ENCODE results near the gene NAGPA. TPM values are rescaled to one million over a fixed set of nuclear protein-coding genes. Genes with fewer than 3 reads are reported as not detected.
A peak's percentile ranks its signal among the peaks of the same experiment; 100 is the strongest.

The NAGPA gene
- total RNA-seq, 1 experiment from 2014 or later: 12.6 TPM

DNA sequence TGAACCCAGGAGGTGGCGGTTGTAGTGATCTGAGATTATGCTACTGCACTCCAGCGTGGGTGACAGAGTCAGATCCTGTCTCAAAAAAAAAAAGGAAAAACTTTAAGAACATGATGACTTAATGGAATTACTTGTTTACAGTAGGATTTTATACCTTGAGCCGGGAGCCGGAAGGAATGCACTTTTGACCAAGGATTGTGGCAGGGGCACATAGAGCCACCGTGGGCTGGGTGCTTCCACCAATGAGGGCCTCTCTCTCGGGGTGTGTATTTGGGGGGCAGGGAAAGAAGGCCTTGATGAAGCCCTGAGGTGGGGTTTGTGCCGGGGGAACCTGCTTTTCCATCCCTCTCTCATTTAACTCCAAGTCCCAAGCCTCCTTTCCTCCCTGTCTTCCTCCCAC, 6.7 kb upstream of the NAGPA start:
- no peak overlapping the region for H3K4me3 ChIP-seq (ENCODE audit: low read length)
- no peaks in the 10 kb centered on the region for H3K9me2 ChIP-seq (replicated peaks; ENCODE audit: insufficient read depth, low read length)
- no peaks in the 10 kb centered on the region for H3K27me3 ChIP-seq (ENCODE audit: low read length)
- no peak for DNase-seq
- no peak overlapping the region for H2AFZ ChIP-seq (ENCODE audit: low read length)
- no peaks in the 10 kb centered on the region for H3K79me2 ChIP-seq (ENCODE audit: low read length)
- H4K20me1 ChIP-seq (ENCODE audit: insufficient read depth, low read depth, low read length): no peaks in the 10 kb centered on the region
- H3K9ac ChIP-seq (ENCODE audit: low read length): no peak overlapping the region
- peaks cover 18% of the 10 kb centered on the region for H3K4me1 ChIP-seq (ENCODE audit: low read length)
- H3K27ac ChIP-seq (ENCODE audit: low read length): no peak overlapping the region
- H3K9me3 ChIP-seq (ENCODE audit: low read length): no peaks in the 10 kb centered on the region
- no peaks in the 10 kb centered on the region for H3K36me3 ChIP-seq (ENCODE audit: insufficient read depth, low read length)
- H3K4me2 ChIP-seq (ENCODE audit: low read depth, low read length, poor library complexity, severe bottlenecking): no peak overlapping the region

DNA sequence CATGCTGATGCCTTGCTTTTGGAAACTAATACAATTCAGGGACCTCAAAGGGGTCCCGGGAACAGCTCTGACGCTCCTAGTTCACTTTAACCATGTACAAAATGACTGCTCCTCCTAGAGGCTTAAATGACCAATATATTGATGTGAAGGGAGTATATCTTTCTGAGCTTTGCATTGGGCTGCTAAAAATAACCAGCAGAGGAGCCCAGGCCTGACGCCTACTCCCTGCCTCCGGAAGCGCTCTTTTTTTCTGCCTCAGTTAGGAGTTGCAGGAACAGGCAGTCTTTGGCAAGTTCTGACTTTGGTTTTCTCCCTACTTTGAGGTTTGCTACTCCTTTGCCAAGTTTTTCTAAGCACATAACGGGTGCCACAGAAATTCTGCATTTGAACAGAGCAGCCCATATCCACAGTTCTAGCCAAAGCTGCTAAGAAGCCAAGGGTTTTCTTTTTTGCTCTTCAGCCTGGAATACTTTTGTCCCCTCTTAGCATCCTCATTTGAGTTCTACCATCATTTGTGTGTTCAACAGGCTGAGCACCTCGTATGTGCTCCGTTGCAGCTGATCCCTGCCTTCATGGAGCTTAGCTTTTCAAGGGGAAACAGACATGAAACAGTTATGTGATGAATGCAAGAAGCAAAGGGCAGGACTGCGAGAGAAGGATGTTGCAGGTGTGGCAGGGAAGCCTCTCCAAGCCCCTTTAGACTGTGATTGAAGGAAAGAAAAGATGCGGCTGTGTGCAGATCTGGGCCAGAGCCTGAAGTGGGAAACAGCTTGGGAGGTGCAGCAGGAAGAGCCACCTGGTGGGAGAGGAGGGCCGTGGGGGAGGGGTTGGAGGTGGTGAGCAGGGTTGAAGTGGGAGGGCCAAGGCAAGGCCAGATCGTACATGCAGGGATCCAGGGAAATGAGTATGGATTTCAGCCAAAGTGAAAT, 2.8 kb upstream of the NAGPA start:
- DNase-seq: peak; percentile 68
- Histone ChIP-seq H3K4me1 (ENCODE audit: low read length) (peaks cover 35% of the 10 kb centered on the region), H3K27ac (ENCODE audit: low read length) (peak overlapping the region; percentile 65), H3K4me3 (ENCODE audit: low read length) (peak overlapping the region; percentile 31; the same call in 1 of the 2 replicates), H3K4me2 (ENCODE audit: low read depth, low read length, poor library complexity, severe bottlenecking) (peak overlapping the region; percentile 45), H3K79me2 (ENCODE audit: low read length) (peaks cover 15% of the 10 kb centered on the region), H3K27me3 (ENCODE audit: low read length) (no peaks in the 10 kb centered on the region), H3K9me3 (ENCODE audit: low read length) (no peaks in the 10 kb centered on the region), H3K9me2 (replicated peaks; ENCODE audit: insufficient read depth, low read length) (no peaks in the 10 kb centered on the region), H2AFZ (ENCODE audit: low read length) (peak overlapping the region; percentile 84), H3K9ac (ENCODE audit: low read length) (peak overlapping the region; percentile 40; the same call in 1 of the 2 replicates), H4K20me1 (ENCODE audit: insufficient read depth, low read depth, low read length) (no peaks in the 10 kb centered on the region), H3K36me3 (ENCODE audit: insufficient read depth, low read length) (no peaks in the 10 kb centered on the region)

DNA sequence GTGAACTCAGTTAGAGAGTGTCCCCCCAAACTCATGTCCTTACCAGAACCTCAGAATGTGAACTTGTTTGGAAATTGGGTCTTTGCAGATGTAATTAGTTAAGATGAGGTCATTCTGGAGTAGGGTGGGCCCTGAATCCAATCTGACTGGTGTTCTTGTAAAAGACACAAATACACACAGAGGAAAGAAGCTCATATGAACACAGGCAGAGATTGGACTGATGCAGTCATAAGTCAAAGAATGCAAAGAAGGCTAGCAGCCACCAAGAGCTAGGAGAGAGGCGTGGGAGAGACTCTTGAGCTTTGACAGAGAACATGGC, 2.1 kb upstream of the NAGPA start:
- peak overlapping the region; percentile 45 for H3K4me2 ChIP-seq (ENCODE audit: low read depth, low read length, poor library complexity, severe bottlenecking)
- H3K27me3 ChIP-seq (ENCODE audit: low read length): no peaks in the 10 kb centered on the region
- peaks cover 35% of the 10 kb centered on the region for H3K4me1 ChIP-seq (ENCODE audit: low read length)
- no peaks in the 10 kb centered on the region for H3K36me3 ChIP-seq (ENCODE audit: insufficient read depth, low read length)
- H2AFZ ChIP-seq (ENCODE audit: low read length): peak overlapping the region; percentile 84; the same call in 1 of the 2 replicates
- peak overlapping the region; percentile 40; the same call in 1 of the 2 replicates for H3K9ac ChIP-seq (ENCODE audit: low read length)
- no peak overlapping the region for H3K4me3 ChIP-seq (ENCODE audit: low read length)
- peaks cover 15% of the 10 kb centered on the region for H3K79me2 ChIP-seq (ENCODE audit: low read length)
- H3K27ac ChIP-seq (ENCODE audit: low read length): peak overlapping the region; percentile 65
- H3K9me2 ChIP-seq (replicated peaks; ENCODE audit: insufficient read depth, low read length): no peaks in the 10 kb centered on the region
- no peaks in the 10 kb centered on the region for H4K20me1 ChIP-seq (ENCODE audit: insufficient read depth, low read depth, low read length)
- no peaks in the 10 kb centered on the region for H3K9me3 ChIP-seq (ENCODE audit: low read length)
- no peak for DNase-seq

DNA sequence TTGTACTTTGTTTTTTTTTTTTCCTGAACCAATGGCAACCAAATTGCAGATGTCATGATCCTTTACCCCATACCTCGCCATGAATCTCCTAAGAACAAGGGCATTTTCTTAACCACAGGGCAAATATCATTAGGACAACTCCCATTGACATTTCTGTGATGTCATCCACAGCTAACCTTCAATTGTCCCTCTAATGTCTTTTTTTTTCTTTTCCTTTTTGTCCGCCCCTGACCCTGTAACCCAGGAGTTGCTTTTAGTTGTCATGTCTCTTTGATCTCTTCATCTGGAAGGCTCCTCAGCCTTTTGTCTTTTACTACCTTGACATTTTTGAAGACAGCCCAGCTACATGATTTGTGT, 410 bp upstream of the NAGPA start:
- H3K4me1 ChIP-seq (ENCODE audit: low read length): peaks cover 35% of the 10 kb centered on the region
- no peak for DNase-seq
- H3K36me3 ChIP-seq (ENCODE audit: insufficient read depth, low read length): no peaks in the 10 kb centered on the region
- no peaks in the 10 kb centered on the region for H3K9me2 ChIP-seq (replicated peaks; ENCODE audit: insufficient read depth, low read length)
- H4K20me1 ChIP-seq (ENCODE audit: insufficient read depth, low read depth, low read length): no peaks in the 10 kb centered on the region
- peak overlapping the region; percentile 85 for H2AFZ ChIP-seq (ENCODE audit: low read length)
- H3K79me2 ChIP-seq (ENCODE audit: low read length): peaks cover 15% of the 10 kb centered on the region
- no peaks in the 10 kb centered on the region for H3K9me3 ChIP-seq (ENCODE audit: low read length)
- H3K4me2 ChIP-seq (ENCODE audit: low read depth, low read length, poor library complexity, severe bottlenecking): peak overlapping the region; percentile 96
- H3K9ac ChIP-seq (ENCODE audit: low read length): peak overlapping the region; percentile 80
- no peak overlapping the region for H3K27ac ChIP-seq (ENCODE audit: low read length)
- H3K27me3 ChIP-seq (ENCODE audit: low read length): no peaks in the 10 kb centered on the region
- H3K4me3 ChIP-seq (ENCODE audit: low read length): peak overlapping the region; percentile 94

DNA sequence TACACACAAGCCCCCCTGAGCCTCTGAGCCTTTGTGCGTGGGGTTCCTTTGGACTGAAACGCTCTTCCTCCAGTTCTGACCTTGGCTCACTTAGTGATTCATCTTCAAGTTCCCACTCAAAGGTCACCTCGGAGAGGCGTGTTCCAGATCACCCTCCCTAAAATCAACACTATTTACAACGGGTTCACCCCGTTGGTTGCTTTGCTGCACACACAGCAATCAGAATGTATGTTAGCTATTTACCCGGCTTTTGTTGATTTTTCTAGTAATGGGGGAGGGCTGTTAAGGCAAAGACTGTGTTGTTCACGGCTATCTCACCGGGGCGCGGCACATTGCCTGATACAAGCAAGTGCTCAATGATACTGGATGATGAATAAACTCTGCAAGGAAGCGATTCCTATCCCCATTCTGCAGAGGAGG, 977 bp downstream of the NAGPA start:
- peak overlapping the region; percentile 85; the same call in 1 of the 2 replicates for H2AFZ ChIP-seq (ENCODE audit: low read length)
- H3K9ac ChIP-seq (ENCODE audit: low read length): peak overlapping the region; percentile 80
- H3K79me2 ChIP-seq (ENCODE audit: low read length): peaks cover 15% of the 10 kb centered on the region
- peak overlapping the region; percentile 96 for H3K4me2 ChIP-seq (ENCODE audit: low read depth, low read length, poor library complexity, severe bottlenecking)
- H3K36me3 ChIP-seq (ENCODE audit: insufficient read depth, low read length): no peaks in the 10 kb centered on the region
- no peaks in the 10 kb centered on the region for H3K9me2 ChIP-seq (replicated peaks; ENCODE audit: insufficient read depth, low read length)
- peaks cover 35% of the 10 kb centered on the region for H3K4me1 ChIP-seq (ENCODE audit: low read length)
- no peak overlapping the region for H3K27ac ChIP-seq (ENCODE audit: low read length)
- no peaks in the 10 kb centered on the region for H3K27me3 ChIP-seq (ENCODE audit: low read length)
- no peaks in the 10 kb centered on the region for H3K9me3 ChIP-seq (ENCODE audit: low read length)
- peak overlapping the region; percentile 94 for H3K4me3 ChIP-seq (ENCODE audit: low read length)
- H4K20me1 ChIP-seq (ENCODE audit: insufficient read depth, low read depth, low read length): no peaks in the 10 kb centered on the region
- no peak for DNase-seq

DNA sequence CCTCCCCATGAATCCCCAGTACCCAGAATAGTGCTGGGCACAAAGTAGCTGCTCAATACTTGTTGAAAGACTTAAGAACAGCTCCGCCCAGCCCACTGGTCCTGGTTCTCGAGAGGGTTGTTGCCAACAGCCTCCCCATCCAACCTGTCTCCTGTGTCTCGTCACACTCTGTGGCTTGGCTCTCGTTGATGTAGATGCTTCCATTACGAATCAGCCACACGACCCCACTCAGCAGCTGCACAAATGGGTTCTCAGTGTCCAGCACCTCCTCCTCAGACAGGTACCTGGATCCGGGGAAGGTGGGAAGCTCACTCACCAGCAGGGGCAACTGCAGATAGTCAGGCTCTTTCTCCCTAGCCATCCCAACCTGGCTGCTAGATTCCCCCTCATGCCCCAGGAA, 2.1 kb downstream of the NAGPA start:
- DNase-seq: no peak
- no peaks in the 10 kb centered on the region for H4K20me1 ChIP-seq (ENCODE audit: insufficient read depth, low read depth, low read length)
- no peak overlapping the region for H3K4me2 ChIP-seq (ENCODE audit: low read depth, low read length, poor library complexity, severe bottlenecking)
- no peak overlapping the region for H2AFZ ChIP-seq (ENCODE audit: low read length)
- no peaks in the 10 kb centered on the region for H3K9me2 ChIP-seq (replicated peaks; ENCODE audit: insufficient read depth, low read length)
- no peak overlapping the region for H3K27ac ChIP-seq (ENCODE audit: low read length)
- peaks cover 15% of the 10 kb centered on the region for H3K79me2 ChIP-seq (ENCODE audit: low read length)
- peaks cover 29% of the 10 kb centered on the region for H3K4me1 ChIP-seq (ENCODE audit: low read length)
- H3K36me3 ChIP-seq (ENCODE audit: insufficient read depth, low read length): no peaks in the 10 kb centered on the region
- H3K9me3 ChIP-seq (ENCODE audit: low read length): no peaks in the 10 kb centered on the region
- H3K9ac ChIP-seq (ENCODE audit: low read length): no peak overlapping the region
- H3K4me3 ChIP-seq (ENCODE audit: low read length): no peak overlapping the region
- H3K27me3 ChIP-seq (ENCODE audit: low read length): no peaks in the 10 kb centered on the region

DNA sequence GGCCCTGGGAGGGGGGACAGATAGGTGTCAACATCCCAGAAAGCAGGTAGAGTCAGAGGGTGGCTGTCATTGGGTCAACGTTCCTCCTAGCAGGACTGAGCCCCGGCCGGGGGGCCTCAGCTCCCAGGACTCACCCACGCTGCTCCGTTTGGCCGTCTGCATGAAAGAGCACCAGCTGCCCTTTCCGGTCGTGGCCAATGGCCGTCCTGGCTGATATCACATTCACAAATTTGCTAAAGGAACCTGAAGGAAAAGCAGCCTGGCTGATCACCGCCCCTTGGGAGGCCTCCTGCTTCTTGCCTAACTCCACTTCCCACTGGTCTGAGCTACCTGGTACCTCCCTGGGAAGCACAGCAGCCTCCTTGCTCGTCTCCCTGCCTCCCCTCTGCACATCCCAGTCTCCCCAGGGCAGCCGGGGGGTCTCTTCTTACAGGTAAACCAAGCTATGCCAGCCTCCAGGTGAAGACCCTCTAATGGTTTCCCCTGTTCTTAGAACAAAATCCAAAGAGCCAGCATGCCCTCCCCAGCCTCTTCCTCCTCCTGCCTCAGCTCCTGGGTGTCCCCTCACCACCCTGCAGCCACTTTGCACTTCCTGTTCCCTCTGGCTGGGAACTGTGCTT, 3.4 kb downstream of the NAGPA start:
- H3K79me2 ChIP-seq (ENCODE audit: low read length): peaks cover 15% of the 10 kb centered on the region
- peaks cover 17% of the 10 kb centered on the region for H3K4me1 ChIP-seq (ENCODE audit: low read length)
- DNase-seq: no peak
- no peak overlapping the region for H3K4me2 ChIP-seq (ENCODE audit: low read depth, low read length, poor library complexity, severe bottlenecking)
- no peaks in the 10 kb centered on the region for H3K9me2 ChIP-seq (replicated peaks; ENCODE audit: insufficient read depth, low read length)
- no peak overlapping the region for H2AFZ ChIP-seq (ENCODE audit: low read length)
- H3K4me3 ChIP-seq (ENCODE audit: low read length): no peak overlapping the region
- no peak overlapping the region for H3K27ac ChIP-seq (ENCODE audit: low read length)
- H3K27me3 ChIP-seq (ENCODE audit: low read length): no peaks in the 10 kb centered on the region
- no peaks in the 10 kb centered on the region for H3K36me3 ChIP-seq (ENCODE audit: insufficient read depth, low read length)
- no peaks in the 10 kb centered on the region for H3K9me3 ChIP-seq (ENCODE audit: low read length)
- H4K20me1 ChIP-seq (ENCODE audit: insufficient read depth, low read depth, low read length): no peaks in the 10 kb centered on the region
- H3K9ac ChIP-seq (ENCODE audit: low read length): no peak overlapping the region

DNA sequence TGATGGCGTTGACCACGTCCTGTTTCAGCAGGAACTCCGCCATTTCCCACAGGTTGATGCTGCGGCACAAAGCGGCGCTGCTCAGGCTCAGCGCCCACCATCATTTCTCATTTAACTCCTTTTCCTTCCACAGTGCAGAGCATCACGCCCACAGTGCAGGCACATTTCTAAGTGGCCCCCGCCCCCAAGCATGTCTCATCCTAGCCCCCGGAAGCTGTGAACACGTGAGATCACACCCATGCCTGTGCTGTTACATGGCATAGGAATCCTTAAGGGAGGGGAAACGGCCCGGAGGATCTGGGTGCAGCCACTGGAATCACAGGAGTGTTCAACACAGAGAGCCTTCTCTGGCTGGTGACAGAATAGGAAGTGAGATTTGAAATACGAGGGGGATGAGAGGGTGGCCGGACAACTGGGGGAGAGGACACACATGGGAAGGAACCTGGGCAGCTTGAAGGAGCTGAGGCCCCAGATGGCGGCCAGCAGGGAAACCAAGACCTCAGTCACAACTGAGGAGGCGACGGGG, 4.7 kb downstream of the NAGPA start:
- H3K4me1 ChIP-seq (ENCODE audit: low read length): peaks cover 15% of the 10 kb centered on the region
- DNase-seq: no peak
- no peak overlapping the region for H3K4me2 ChIP-seq (ENCODE audit: low read depth, low read length, poor library complexity, severe bottlenecking)
- H3K9ac ChIP-seq (ENCODE audit: low read length): no peak overlapping the region
- H3K9me3 ChIP-seq (ENCODE audit: low read length): no peaks in the 10 kb centered on the region
- H2AFZ ChIP-seq (ENCODE audit: low read length): no peak overlapping the region
- no peaks in the 10 kb centered on the region for H3K36me3 ChIP-seq (ENCODE audit: insufficient read depth, low read length)
- H3K4me3 ChIP-seq (ENCODE audit: low read length): no peak overlapping the region
- no peaks in the 10 kb centered on the region for H3K27me3 ChIP-seq (ENCODE audit: low read length)
- H3K27ac ChIP-seq (ENCODE audit: low read length): no peak overlapping the region
- H3K9me2 ChIP-seq (replicated peaks; ENCODE audit: insufficient read depth, low read length): no peaks in the 10 kb centered on the region
- no peaks in the 10 kb centered on the region for H4K20me1 ChIP-seq (ENCODE audit: insufficient read depth, low read depth, low read length)
- peaks cover 15% of the 10 kb centered on the region for H3K79me2 ChIP-seq (ENCODE audit: low read length)
